AG08396 (cell line): Measurements from ENCODE around the gene KRTAP10-5.

Source experiments
- DNase-seq: peaks from one replicate; pipeline ENCODE4 v3.0.0; 2012; ENCODE audit warnings: low spot score, mixed read lengths

KRTAP10-5 gene

GRCh38 chr21:44529503-44530125 lies 50.8 kb downstream of the KRTAP10-5 start:
- DNase-seq, result no peak
